HG03442 (cell line): Measurements from ENCODE around the gene NKD1.

Experiments
- ATAC-seq: cut with Tn5 transposase; IDR thresholded peaks from one replicate; pipeline ENCODE4 v1.9.1; 2021; ENCODE audit warnings: mild to moderate bottlenecking, moderate library complexity; ENCODE audit not compliant: unreplicated experiment

Gene NKD1

GRCh38 chr16:50625374-50625773 lies 77.2 kb downstream of the NKD1 start:
- no peak for ATAC-seq

GRCh38 chr16:50626868-50627267 lies 78.7 kb downstream of the NKD1 start:
- no peak for ATAC-seq

- ATAC-seq: no peak
Measured at GRCh38 chr16:50627419-50627818, 79.2 kb downstream of the NKD1 start.

- no peak for ATAC-seq
Measured at GRCh38 chr16:50628156-50628802, 80.1 kb downstream of the NKD1 start.

- no peak for ATAC-seq
Measured at GRCh38 chr16:50629334-50629733, 81.1 kb downstream of the NKD1 start.

GRCh38 chr16:50630394-50631020 lies 82.3 kb downstream of the NKD1 start:
- ATAC-seq: no peak

- no peak for ATAC-seq
Measured at GRCh38 chr16:50631249-50631984, 83.2 kb downstream of the NKD1 start.

- ATAC-seq: no peak
Measured at GRCh38 chr16:50631985-50632576, 83.9 kb downstream of the NKD1 start.

GRCh38 chr16:50632927-50633800 lies 85.0 kb downstream of the NKD1 start:
- no peak for ATAC-seq

GRCh38 chr16:50634090-50634489 lies 85.9 kb downstream of the NKD1 start:
- ATAC-seq: no peak

- no peak for ATAC-seq
Measured at GRCh38 chr16:50634947-50635346, 86.8 kb downstream of the NKD1 start.

- no peak for ATAC-seq
Measured at GRCh38 chr16:50635505-50636392, 87.6 kb downstream of the NKD1 start.

GRCh38 chr16:50636753-50637374 lies 88.7 kb downstream of the NKD1 start:
- ATAC-seq: no peak

- no peak for ATAC-seq
Measured at GRCh38 chr16:50637716-50638602, 89.8 kb downstream of the NKD1 start.

GRCh38 chr16:50638816-50639670 lies 90.8 kb downstream of the NKD1 start:
- no peak for ATAC-seq

GRCh38 chr16:50640391-50640790 lies 92.2 kb downstream of the NKD1 start:
- ATAC-seq: no peak
